Activated CD4-positive, alpha-beta T cell treated with anti-CD3 and anti-CD28 coated beads, Interleukin-2, amount 10 ng/mL, durations not matched to agents 24 days and 14 days (primary cell): Measurements from ENCODE around the gene MICAL3. TPM values are rescaled to one million over a fixed set of nuclear protein-coding genes. Genes with fewer than 3 reads are reported as not detected.
"Not testable (repeated sequence)": the region's sequence is repeated elsewhere in the genome, so short reads cannot be mapped to it uniquely, and the experiment has no call there.

Experiments used
- DNase-seq: peaks from one replicate; pipeline ENCODE4 v3.0.0; 2022
- H3K27ac Mint-ChIP-seq: one replicate; pipeline ENCODE4 v1.8.0; 2022; ENCODE audit warnings: mild to moderate bottlenecking, mixed read lengths
- H3K27me3 Mint-ChIP-seq: one replicate; pipeline ENCODE4 v1.8.0; 2022; ENCODE audit warnings: mixed read lengths
- H3K36me3 Mint-ChIP-seq: one replicate; pipeline ENCODE4 v1.8.0; 2022; ENCODE audit warnings: low read depth, mild to moderate bottlenecking, mixed read lengths
- H3K4me1 Mint-ChIP-seq: one replicate; pipeline ENCODE4 v1.8.0; 2021; ENCODE audit warnings: mixed read lengths
- H3K4me3 Mint-ChIP-seq: one replicate; pipeline ENCODE4 v1.8.0; 2022; ENCODE audit warnings: mild to moderate bottlenecking, moderate library complexity, mixed read lengths
- H3K9me3 Mint-ChIP-seq: one replicate; pipeline ENCODE4 v1.8.0; 2021; ENCODE audit warnings: mixed read lengths
- intact Hi-C: fragments of 100-400 bp; cut with micrococcal nuclease; formaldehyde crosslinking; loops from one replicate; pipeline ENCODE4 v1.15.1; 2023
- total RNA-seq: library from RNA; stranded (reverse); gene quantifications from 2 replicates; pipeline ENCODE4 v1.2.3, GENCODE V29; 2022

MICAL3 gene
- total RNA-seq, 1 donor from 2014 or later, result 51.2 TPM

DNA sequence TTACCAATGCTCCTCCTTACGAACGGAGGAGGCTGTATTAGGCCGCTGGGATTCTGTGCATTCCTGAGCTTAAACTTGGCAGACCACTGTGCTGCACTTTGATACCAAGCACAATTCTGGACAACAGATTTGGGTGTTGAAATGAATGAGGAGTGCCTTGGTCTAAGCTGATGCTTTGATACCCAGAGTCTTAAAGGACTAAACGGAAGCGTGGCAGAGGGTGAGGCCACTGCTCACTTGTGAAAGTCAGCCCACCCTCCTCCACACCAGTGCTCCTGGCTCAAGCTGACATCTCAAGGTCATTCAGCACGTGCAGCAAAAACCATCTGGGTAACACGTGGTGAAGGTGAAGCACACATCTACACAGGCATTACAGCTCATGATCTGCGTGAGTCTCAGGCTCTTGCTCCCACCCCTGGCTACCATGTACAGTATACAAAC, 85.9 kb downstream of the MICAL3 start:
- Mint-ChIP-seq H3K36me3 (peaks cover 2% of the 10 kb centered on the region), H3K4me3 (no peak overlapping the region), H3K27me3 (no peaks in the 10 kb centered on the region), H3K4me1 (peaks cover 3% of the 10 kb centered on the region), H3K9me3 (no peaks in the 10 kb centered on the region), H3K27ac (no peak overlapping the region)
- DNase-seq, result no peak
- intact Hi-C loops, result no loop called here

DNA sequence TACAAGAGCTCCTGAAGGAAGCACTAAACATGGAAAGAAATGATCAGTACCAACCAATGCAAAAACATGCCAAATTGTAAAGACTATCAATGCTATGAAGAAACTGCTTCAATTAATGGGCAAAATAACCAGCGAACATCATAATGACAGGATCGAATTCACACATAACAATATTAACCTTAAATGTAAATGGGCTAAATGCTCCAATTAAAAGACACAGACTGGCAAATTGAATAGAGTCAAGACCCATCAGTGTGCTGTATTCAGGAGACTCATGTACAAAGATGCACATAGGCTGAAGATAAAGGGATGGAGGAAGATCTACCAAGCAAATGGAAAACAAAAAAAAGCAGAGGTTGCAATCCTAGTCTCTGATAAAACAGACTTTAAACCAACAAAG, 91.9 kb downstream of the MICAL3 start:
- H3K9me3 Mint-ChIP-seq, DNase-seq, H3K27me3 Mint-ChIP-seq, intact Hi-C loops, H3K36me3 Mint-ChIP-seq, H3K27ac Mint-ChIP-seq, H3K4me1 Mint-ChIP-seq, H3K4me3 Mint-ChIP-seq: not testable (repeated sequence)

DNA sequence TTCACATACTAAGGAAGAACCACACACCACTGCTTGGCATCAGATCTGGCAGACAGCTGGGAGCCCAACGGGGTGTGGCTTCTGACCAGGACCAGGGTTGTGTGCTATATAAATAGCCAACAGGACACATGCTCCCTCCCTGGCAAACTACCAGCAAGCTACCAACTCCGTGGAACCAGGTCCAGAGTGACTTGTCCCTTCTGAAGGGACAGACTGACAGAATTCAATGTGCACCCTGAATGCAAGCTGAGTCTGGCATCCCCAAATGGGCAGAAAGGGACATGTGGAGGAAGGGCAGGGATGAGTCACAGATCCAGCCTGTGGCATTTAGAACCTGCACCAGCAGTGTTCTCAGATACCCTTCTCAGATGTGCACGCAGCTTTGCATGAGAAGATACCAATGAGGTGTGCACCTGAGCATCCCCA, 92.9 kb downstream of the MICAL3 start:
- Mint-ChIP-seq H3K9me3 (no peaks in the 10 kb centered on the region), H3K27me3 (no peaks in the 10 kb centered on the region), H3K4me3 (no peak overlapping the region), H3K36me3 (no peaks in the 10 kb centered on the region), H3K4me1 (peaks cover 7% of the 10 kb centered on the region), H3K27ac (no peak overlapping the region)
- intact Hi-C loops, result no loop called here
- DNase-seq, result no peak

DNA sequence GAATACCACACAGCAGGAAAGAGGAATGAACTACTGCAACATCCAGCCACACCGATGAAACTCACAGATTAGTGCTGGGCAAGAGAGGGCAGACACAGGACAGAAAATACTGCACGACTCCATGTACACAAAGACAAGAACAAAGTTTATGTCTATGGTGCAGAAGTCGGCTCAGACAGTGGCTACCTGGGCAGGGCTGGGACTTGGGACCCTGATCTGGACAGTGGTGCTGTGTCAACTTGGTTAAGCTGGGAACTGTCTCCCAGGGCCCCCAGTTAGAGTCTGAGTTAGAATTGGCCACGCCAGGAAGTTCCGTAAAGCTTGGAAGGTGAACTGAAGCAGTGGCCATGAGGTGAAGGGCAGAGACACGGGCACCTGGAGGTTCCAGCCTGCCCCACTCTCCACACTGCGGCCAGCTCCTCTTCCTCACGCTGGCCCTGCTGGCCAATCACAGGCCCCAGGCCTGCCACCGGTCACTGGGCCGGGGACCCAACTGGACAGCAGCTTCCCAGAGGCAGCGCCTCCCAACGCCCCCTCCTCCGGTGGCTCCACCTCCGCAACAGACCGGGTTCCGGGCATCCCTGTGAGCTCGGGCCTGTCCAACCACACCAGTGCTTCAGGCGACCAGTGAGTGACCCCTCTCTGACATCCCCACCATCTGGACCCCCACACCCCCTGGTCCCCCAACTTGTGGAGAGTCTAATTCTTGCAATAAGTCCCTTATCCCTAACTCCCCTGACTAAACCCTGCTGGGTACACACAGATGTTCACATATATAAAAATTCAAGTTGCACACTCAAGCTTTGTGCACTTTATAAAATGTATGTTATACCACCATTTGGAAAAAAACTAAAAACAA, 93.7 kb downstream of the MICAL3 start:
- intact Hi-C loops, result no loop called here

DNA sequence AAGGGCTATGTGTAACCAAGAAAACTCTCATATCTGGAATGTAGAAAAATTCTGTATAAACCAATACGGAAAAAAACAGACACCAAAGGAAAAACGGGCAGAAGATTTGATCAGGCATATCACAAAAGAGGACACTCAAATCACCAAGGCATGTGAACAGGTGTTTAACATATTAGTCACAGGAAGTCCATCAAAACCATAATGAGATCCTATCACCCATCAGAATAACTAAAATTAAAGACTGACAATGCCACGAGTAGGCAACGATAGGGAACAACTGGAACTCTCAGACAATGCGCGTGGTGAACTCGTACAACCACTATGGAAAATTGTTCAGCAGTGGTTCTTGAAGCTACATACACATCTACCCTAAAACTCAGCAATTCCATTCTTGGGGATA, 94.5 kb downstream of the MICAL3 start:
- intact Hi-C loops, result no loop called here
- Mint-ChIP-seq H3K36me3 (no peaks in the 10 kb centered on the region), H3K27ac (no peak overlapping the region), H3K9me3 (no peaks in the 10 kb centered on the region), H3K4me1 (peaks cover 6% of the 10 kb centered on the region), H3K4me3 (no peak overlapping the region), H3K27me3 (no peaks in the 10 kb centered on the region)
- no peak for DNase-seq

More for the DNA sequence above, 93.7 kb downstream of the MICAL3 start:
- Mint-ChIP-seq H3K36me3 (no peaks in the 10 kb centered on the region), H3K27ac (no peak overlapping the region), H3K9me3 (no peaks in the 10 kb centered on the region), H3K27me3 (no peaks in the 10 kb centered on the region), H3K4me1 (peaks cover 6% of the 10 kb centered on the region), H3K4me3 (no peak overlapping the region)
- DNase-seq, result no peak

DNA sequence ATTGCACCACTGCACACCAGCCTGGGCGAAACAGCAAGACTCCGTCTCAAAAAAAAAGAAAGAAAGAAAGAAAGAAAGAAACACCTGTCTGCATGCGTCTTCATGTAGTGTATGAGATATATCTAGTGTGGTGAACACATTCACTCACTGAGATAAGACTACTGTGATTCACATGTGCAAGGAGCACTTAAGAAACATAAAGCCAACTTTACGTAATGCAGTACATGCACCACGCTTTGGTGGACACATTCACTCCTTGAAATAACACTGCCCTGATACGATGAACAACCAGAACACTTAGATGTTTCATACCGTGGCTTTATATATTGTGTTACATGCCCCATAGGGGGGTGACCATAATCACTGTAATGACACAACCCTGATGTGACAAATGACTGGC, 96.0 kb downstream of the MICAL3 start:
- peaks cover 6% of the 10 kb centered on the region for H3K4me1 Mint-ChIP-seq
- DNase-seq, result no peak
- H3K27ac Mint-ChIP-seq, result no peak overlapping the region
- intact Hi-C loops, result no loop called here
- no peaks in the 10 kb centered on the region for H3K36me3 Mint-ChIP-seq
- no peaks in the 10 kb centered on the region for H3K27me3 Mint-ChIP-seq
- H3K9me3 Mint-ChIP-seq, result no peaks in the 10 kb centered on the region
- no peak overlapping the region for H3K4me3 Mint-ChIP-seq

DNA sequence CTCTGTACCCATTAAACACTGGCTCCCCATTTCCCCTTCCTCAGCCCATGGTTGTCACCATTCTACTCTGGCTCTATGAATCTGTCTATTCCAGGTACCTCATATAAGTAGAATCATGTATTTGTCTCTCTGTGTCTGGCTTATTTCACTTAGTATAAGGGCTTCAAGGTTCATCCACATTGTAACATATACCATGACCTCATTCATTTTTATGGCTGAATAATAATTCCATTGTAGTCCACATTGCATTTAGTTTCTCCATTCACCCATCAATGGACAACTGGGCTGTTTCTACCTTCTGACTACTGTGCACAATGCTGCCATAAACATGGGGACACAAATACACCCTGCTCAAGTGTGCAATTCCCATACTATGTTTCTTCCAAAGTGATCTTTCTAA, 97.3 kb downstream of the MICAL3 start:
- Mint-ChIP-seq H3K9me3 (no peaks in the 10 kb centered on the region), H3K27ac (no peak overlapping the region), H3K4me3 (no peak overlapping the region), H3K4me1 (peaks cover 2% of the 10 kb centered on the region), H3K27me3 (no peaks in the 10 kb centered on the region), H3K36me3 (no peaks in the 10 kb centered on the region)
- no peak for DNase-seq
- intact Hi-C loops, result no loop called here

DNA sequence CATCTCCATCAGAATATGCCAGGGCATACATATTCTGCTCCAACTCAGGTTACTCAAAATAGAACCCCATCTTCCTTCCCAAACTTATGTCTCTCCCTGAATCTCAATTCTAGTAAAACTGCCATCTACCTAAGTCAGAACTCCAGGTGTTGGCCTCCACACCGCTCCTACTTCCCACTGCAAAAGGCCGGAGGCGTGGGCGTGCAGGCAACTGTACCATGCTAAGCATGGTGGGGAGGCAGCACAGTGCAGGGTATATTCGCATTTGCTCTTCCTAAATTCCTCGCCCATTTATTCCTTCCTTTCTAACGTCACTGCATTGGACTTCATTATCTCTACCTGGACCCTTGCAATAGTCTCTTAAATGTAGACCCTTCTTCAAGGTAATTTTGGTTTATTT, 97.8 kb downstream of the MICAL3 start:
- Mint-ChIP-seq H3K4me3 (no peak overlapping the region), H3K9me3 (no peaks in the 10 kb centered on the region), H3K27me3 (no peaks in the 10 kb centered on the region), H3K36me3 (no peaks in the 10 kb centered on the region), H3K4me1 (peaks cover 2% of the 10 kb centered on the region), H3K27ac (no peak overlapping the region)
- DNase-seq, result no peak
- intact Hi-C loops, result no loop called here

DNA sequence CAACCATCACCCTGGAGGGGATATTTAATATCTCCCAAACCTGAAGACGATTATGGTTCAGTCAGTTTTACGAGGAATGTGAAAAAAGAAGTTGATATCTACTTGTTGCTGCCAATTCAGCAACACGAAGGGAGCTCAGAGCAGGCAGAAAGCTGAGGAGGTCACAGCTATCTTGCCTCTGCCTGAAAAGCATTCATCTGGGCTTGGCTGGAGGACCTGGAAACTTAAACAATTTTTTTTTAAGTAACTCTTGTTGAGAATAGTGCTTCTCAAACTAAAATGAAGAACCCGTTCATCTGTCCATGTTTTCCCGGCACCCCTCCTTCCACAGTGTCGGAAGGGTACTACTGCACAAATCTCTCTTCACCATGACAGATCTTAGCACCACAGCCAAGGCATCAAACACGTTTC, 98.9 kb downstream of the MICAL3 start:
- H3K27ac Mint-ChIP-seq, result no peak overlapping the region
- H3K4me3 Mint-ChIP-seq, result no peak overlapping the region
- no peaks in the 10 kb centered on the region for H3K27me3 Mint-ChIP-seq
- DNase-seq, result no peak
- no peaks in the 10 kb centered on the region for H3K36me3 Mint-ChIP-seq
- H3K4me1 Mint-ChIP-seq, result peaks cover 8% of the 10 kb centered on the region
- H3K9me3 Mint-ChIP-seq, result no peaks in the 10 kb centered on the region
- intact Hi-C loops, result no loop called here

DNA sequence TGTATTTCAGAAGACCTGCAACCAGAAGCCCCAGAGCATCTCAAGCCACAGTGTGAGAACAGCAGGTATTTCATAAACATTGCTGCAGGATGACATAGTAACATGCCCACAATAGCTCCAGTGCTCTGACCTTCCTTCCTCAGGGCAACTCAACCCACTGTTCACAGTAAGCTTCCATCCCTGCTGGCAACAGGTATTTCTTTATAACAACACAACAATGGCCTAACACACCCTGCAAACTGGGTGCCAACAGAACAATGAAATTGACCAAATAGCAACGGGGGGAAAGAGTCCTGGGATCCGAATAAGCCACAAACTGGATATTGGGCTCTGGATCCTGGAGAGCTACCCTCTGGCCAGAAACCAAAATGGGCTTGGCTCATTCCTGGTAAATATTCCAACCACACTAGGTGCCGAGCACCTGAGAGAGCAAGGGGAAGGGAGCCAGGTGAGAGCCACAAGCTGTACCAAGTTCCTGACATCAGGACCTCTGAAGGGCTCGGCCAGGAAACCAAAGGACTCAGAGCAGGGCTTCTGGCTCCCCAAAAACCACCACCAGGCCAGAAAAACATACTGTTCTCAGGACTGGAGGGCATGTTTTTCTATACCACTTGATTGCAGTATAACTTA, 99.5 kb downstream of the MICAL3 start:
- intact Hi-C loops, result no loop called here
- Mint-ChIP-seq H3K9me3 (no peaks in the 10 kb centered on the region), H3K4me3 (no peak overlapping the region), H3K27ac (no peak overlapping the region), H3K36me3 (no peaks in the 10 kb centered on the region), H3K4me1 (peaks cover 10% of the 10 kb centered on the region), H3K27me3 (no peaks in the 10 kb centered on the region)
- DNase-seq, result no peak

DNA sequence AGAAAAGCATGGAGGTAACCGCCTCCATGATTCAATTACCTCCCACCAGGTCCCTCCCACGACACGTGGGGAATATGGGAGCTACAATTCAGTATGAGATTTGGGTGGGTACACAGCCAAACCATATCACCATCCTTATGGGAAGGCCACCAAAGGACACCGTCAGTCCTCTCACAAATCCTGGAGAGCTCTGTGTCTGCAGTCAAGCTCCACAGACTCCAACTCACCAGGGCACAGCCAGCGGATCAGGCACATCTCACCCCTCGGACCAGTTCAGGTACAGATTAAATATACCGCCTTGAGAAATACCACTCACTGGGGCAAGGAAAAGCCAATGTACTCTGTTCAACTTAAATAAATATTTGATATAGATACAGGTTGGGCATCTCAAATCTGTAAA, 100.3 kb downstream of the MICAL3 start:
- DNase-seq, result no peak
- no peaks in the 10 kb centered on the region for H3K9me3 Mint-ChIP-seq
- no peak overlapping the region for H3K4me3 Mint-ChIP-seq
- intact Hi-C loops, result no loop called here
- no peak overlapping the region for H3K27ac Mint-ChIP-seq
- peaks cover 8% of the 10 kb centered on the region for H3K4me1 Mint-ChIP-seq
- no peaks in the 10 kb centered on the region for H3K27me3 Mint-ChIP-seq
- H3K36me3 Mint-ChIP-seq, result no peaks in the 10 kb centered on the region

DNA sequence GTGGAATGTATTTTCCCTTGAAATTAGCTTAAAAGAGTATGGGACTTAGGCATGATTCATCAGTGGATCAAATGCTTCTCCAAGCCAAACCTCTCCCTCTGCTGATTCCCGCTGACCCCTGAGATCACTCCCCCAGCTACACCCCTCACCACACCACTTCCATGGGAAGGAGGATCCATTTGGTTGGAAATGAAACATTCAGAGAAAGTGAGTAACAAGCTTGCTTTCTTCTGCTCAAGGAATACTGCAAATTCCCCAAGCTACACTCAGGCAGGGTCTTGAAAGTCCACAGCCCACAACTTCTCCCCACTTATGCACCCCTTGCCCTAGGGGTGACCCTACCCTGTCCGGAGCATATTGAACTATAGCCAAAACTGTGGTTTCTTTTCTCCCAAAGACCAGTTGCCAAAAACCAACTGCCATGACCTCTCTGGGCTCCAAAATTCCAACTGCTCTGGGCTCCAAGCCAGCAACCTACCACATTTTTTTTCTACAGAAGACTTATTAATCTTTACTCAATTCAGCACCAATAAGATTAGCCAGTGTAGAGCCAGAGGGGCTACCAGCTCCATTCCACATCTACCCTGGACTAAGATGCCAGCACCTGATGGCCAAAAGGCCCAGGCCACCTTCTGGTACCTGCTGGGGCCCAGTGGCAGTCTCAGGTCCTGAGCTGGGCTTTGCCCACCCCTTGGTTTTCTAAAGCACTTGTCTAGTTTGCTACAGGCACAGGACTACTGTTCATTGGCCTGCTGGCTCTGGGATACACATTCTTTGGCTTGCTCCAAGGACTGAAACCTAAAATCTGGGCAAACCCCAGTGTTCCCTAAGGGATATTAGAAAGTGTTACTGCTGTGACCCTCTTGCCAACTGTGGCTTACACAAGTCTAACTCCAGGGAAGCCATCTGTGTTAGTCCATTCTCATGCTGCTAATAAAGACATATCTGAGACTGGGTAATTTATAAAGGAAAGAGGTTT, 101.1 kb downstream of the MICAL3 start:
- Mint-ChIP-seq H3K36me3 (no peaks in the 10 kb centered on the region), H3K9me3 (no peaks in the 10 kb centered on the region), H3K4me3 (no peak overlapping the region), H3K27me3 (no peaks in the 10 kb centered on the region), H3K27ac (no peak overlapping the region), H3K4me1 (peaks cover 8% of the 10 kb centered on the region)
- intact Hi-C loops, result no loop called here
- DNase-seq, result no peak

DNA sequence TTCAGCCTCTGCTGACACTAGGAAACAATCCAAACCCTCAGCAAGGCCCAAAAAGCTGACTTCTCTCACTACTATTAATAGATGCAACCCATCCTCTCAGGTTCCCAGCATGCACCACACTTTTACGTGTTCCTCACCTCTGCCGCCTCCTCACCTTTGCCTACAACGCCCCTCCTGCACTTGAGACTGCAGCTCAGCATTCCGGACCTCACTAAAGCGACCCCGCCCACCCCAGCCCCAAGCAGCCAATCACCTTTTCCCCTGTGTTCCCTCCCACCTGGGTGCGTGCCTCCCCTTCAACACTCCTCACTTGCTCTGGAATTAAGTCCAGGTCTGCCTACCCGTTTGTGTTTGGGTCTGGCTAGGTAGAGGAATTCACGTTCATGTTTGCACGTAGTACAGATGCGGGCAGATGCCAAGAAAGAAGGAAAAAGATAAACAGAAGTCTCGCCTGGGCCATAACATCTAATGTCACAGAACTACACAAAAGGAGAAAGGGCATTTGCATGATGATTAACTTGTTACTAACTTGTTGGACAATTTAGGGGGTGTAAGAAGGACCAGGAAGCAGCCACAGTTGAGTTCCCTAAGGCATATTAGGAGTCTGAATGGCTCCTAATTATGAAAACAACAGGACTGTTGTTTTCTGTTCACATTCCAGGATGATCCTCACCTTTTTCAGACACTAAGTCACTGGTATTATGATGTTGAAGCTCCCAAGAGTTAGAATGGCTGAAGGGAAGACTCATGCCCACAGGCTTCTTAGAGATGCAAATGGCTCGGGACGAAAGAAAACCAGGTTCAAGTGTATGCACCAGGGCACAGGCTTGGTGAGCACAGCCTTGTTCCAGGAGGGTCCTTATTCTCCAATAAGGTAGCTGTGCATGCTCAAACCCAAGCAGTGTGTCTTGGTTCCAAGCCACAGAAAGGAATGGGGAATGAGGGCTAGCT, 102.2 kb downstream of the MICAL3 start:
- H3K9me3 Mint-ChIP-seq, result no peaks in the 10 kb centered on the region

More for the DNA sequence above, 102.2 kb downstream of the MICAL3 start:
- peaks cover 8% of the 10 kb centered on the region for H3K4me1 Mint-ChIP-seq
- no peaks in the 10 kb centered on the region for H3K27me3 Mint-ChIP-seq
- DNase-seq, result no peak
- intact Hi-C loops, result no loop called here
- no peaks in the 10 kb centered on the region for H3K36me3 Mint-ChIP-seq
- H3K4me3 Mint-ChIP-seq, result no peak overlapping the region
- no peak overlapping the region for H3K27ac Mint-ChIP-seq
